Measurements from ENCODE around the gene DOHH.

Gene DOHH

GRCh38 chr19:3500429-3501101, at the start of gene DOHH:
DOHH (minus strand) TSS chr19:3500674; CDS start chr19:3496814, 3,860 bp downstream.
- DNase-seq: peak; percentile 93

- DNase-seq: no peak
Measured at GRCh38 chr19:3549816-3550215, 49.3 kb upstream of the DOHH start.

GRCh38 chr19:3548606-3549005, 48.1 kb upstream of the DOHH start:
- DNase-seq: no peak

- no peak for DNase-seq
Measured at GRCh38 chr19:3547767-3548282, 47.4 kb upstream of the DOHH start.

GRCh38 chr19:3547301-3547731, 46.8 kb upstream of the DOHH start:
- DNase-seq: no peak

- DNase-seq: no peak
Measured at GRCh38 chr19:3546119-3546518, 45.6 kb upstream of the DOHH start.

GRCh38 chr19:3545669-3546034, 45.2 kb upstream of the DOHH start:
- DNase-seq: no peak

GRCh38 chr19:3544742-3545668, 44.5 kb upstream of the DOHH start:
- no peak for DNase-seq

GRCh38 chr19:3544058-3544376, 43.5 kb upstream of the DOHH start:
- DNase-seq: no peak

- DNase-seq: no peak
Measured at GRCh38 chr19:3543150-3544057, 42.9 kb upstream of the DOHH start.

- DNase-seq: no peak
Measured at GRCh38 chr19:3539756-3540118, 39.3 kb upstream of the DOHH start.

GRCh38 chr19:3538965-3539755, 38.7 kb upstream of the DOHH start, which contains the start of gene TEKTIP1:
TEKTIP1 (plus strand) TSS chr19:3539174; CDS start chr19:3539178, 4 bp downstream.
- DNase-seq: no peak

GRCh38 chr19:3538258-3538929, 37.9 kb upstream of the DOHH start:
- no peak for DNase-seq

GRCh38 chr19:3537438-3538240, 37.2 kb upstream of the DOHH start:
- no peak for DNase-seq

- DNase-seq: no peak
Measured at GRCh38 chr19:3537101-3537437, 36.6 kb upstream of the DOHH start.

GRCh38 chr19:3536429-3537100, 36.1 kb upstream of the DOHH start:
- DNase-seq: no peak

- no peak for DNase-seq
Measured at GRCh38 chr19:3535981-3536380, 35.5 kb upstream of the DOHH start.

GRCh38 chr19:3535563-3535965, 35.1 kb upstream of the DOHH start:
- no peak for DNase-seq

GRCh38 chr19:3535235-3535535, 34.7 kb upstream of the DOHH start:
- DNase-seq: no peak

All from NCI-H1694 (cell line).